Amniotic epithelial cell (primary cell): ENCODE measurements around the gene CBLN1.

Experiments
- DNase-seq: peaks from one replicate; pipeline ENCODE4 v3.0.0-alpha.2; 2010; ENCODE audit warnings: low read depth

The CBLN1 gene

DNA sequence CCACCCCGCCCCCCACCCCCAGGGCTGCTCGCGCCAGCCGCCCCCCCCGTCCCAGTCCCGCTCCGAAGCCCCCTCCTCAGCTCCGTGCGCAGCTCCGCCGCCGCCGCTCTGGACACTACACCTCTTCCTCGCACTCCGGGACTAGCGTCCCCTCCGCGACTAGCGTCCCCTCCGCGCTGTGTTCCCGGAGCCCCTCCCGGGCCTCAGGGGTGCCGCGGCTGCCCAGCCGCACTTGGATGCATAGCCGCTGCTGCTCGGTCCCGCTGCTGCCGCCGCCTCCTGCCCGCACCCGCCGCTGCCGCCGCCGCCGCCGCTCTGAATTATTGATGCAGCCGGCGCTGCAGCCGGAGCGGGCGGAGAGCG lies at the start of gene CBLN1:
Gene CBLN1 (minus strand): TSS at position 359 of the 363 bp plus-strand sequence. CDS start 373 bp downstream, outside the sequence.
- no peak for DNase-seq

DNA sequence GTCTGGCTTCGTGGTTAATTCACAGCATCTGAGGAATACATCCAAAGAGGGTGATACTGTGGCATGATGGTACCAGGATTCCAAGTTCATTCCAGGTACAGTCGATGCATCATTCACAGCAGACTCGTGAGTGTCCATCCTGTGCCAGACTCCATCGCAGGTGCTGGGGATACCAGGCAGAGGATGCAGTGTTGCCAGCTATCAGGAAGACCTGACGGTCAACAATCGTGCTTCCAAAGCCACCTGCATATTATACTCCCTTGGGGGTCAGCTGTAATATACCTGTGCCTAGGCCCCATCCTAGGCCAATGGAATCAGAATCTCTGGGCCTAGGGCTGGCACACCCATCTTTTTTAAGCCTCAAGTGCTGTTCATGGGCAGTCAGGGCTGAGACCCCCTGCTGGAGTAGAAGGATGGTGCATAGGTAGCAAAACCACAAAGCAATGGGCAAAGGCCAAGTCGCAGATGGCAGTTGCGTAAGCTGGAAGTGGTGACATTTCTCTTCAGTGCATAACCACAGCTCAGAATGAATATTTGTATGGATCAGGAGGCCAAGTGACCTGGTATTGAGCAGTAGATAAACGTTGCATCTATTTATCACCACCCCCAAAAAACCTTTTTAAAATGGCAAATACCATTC lies 49.0 kb upstream of the CBLN1 start:
- no peak for DNase-seq

DNA sequence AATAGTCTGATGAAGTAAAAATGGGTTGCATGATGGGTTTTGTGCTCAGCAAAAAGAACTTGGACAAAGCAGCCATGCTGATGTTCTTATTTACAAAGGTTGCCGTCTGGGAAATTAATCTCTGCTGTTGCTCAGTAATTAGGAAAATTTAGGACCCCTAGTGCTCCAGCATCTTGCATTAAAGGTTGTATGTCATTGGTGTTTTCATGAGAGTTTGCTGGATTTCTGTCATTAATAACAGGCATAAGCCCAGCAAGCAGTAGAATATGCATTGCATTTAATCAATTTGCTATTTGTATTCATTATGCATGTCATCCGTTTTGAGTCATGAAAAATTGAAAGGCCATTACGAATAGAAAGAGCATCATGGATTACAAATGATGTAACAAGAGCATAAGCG lies 46.7 kb upstream of the CBLN1 start:
- DNase-seq, result no peak

DNA sequence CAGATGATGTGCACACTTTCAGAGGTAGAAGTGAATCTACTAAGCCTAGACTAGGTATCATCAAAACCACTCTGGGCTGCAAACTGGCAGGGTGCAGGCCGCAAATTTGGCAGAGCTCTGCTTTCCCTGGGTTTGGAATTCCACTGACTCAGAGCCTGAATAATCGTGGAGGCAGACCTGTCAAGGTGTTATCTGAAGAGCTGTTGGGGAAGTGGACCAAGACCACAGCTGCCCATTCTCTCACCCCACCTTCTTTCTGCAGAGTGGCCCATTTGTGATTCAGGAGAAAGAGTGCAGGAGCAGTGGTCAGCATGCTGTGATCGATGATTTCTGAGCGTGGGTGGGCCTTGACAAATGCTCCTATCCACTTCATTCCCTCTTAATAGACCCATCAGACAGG lies 45.8 kb upstream of the CBLN1 start:
- no peak for DNase-seq

DNA sequence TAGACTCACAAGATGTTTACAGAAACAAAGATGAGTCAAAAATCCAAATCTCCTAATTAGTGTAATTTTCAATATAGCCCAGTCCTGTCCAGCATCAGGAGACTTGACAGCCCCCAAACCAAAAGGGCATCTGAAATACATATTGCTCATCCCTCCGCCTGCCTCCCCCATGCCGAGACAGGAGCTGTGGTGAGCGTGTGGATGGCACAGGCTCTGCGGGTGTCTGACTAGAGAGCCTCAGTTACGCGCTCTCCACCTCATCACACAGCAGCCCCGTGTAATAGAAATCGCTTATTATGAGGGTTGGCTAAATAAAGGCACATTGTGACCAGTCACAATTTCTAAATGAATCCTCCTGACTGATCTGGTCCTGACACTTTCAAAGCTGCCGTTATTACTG lies 43.1 kb upstream of the CBLN1 start:
- DNase-seq, result no peak

DNA sequence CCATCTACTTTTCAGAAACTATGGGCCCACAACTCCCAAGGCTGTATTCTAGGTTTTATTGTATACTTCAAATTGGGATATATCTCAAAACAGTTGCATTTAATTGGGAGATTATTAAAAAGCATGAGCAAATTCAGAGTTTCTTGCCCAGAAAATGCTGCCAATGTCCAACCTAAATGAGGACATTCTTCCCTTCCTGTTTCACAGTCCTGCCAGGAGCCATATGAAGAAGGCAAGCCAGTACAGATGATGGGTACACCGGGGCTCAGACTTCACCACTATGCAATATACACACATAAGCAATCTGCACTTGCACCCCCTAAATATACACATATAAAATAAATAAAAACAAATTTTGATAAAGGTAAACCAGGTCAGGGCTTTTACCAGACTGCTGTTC lies 34.0 kb upstream of the CBLN1 start:
- DNase-seq, result no peak

DNA sequence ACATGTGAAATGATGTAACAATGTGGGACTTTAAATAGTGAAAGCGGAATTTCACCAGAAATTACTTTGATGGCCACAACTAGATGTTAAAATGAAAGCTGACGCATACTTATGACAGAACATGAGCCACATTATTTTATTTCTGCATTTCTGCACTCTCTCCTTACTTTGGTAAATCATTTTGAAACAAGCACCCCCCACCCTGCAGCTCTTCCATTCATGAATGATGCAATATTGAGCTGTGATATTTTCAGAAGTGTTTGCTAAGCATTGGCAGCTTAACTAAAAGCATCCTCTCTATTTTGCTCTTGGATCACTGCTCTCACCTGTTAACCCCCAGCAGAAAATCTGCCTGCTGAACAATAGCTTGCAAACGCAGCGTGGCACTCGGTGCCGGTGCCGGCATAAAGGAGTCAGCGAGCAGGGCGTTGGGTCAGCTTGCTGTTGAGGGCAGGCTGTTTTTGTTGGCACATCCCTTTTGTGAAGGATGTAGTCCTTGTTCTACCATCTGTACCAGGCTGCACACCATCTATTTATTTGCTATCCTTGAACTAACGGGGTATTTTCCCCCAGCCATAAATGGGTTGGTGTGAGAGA lies 30.8 kb upstream of the CBLN1 start:
- no peak for DNase-seq

DNA sequence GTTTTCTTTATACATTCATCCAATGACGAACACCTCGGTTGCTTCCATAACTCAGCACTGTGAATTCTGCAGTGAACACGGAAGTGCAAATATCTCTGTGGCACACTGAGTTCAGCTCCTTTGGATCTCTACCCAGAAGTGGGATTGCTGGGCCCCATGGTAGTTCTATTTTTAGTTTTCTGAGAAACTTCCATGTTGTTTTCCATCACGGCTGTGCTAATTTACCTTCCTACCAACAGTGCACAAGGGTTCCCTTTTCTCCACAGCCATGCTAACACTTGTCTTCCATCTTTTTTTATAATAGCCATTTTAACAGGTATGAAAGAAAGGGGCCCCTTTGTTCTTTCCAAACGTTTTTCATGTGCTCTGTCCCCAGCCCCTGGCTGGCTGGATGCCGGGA lies 30.2 kb upstream of the CBLN1 start:
- no peak for DNase-seq

DNA sequence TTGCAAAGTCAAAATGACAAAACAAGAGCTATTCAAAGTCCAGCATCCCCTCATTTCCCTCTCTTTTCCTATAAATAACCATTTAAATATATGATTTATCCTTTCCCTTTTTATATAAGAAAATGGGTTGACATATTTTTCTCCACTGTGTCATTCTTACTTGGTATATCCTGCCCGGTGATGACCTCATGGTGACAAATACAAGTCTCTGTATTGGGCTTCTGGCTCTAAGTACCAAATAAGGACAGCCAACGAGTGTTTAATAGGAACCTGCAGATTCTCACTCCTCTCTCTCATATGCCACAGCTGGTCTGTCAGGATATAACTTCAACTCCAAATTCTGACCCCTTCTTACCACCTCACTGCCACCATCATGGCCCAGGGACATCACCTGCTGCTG lies 25.5 kb upstream of the CBLN1 start:
- no peak for DNase-seq

DNA sequence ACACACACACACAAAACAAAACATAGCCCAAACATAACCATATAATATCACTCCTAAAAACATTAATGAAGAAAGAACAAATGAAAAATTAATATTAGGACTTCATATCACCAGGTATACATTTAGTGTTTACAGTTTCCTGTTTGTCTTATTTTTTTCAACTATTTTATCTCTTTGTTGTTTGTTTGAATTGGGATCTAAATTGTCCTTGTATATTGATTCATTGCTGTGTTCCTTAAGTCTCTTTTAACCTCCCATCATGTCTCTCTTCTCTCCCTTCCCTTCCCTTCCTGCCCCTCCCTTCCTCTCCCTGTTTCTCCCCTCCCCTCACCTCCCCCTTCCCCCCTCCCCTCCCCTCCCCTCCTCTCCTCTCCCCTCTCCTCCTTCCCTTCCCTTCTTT lies 23.8 kb upstream of the CBLN1 start:
- DNase-seq, result no peak

DNA sequence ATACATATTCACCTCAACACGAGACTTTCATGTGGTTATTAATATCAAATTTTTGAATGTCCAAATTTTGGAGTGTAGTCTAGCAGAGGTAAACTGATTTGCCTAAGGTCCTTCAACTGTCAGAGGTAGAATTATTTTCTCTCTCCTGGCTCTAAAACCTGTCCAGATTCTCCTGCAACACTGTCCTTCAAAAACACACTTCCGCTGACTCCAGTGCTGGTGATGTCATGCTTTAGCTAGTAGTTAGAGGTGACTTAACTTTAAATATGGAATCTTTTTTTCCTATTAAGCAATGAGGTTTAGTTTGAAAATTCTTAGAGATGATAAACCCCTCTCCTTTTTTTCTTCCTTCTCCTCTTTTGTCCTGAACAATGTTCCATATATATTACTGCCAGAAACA lies 10.8 kb upstream of the CBLN1 start:
- DNase-seq, result no peak

DNA sequence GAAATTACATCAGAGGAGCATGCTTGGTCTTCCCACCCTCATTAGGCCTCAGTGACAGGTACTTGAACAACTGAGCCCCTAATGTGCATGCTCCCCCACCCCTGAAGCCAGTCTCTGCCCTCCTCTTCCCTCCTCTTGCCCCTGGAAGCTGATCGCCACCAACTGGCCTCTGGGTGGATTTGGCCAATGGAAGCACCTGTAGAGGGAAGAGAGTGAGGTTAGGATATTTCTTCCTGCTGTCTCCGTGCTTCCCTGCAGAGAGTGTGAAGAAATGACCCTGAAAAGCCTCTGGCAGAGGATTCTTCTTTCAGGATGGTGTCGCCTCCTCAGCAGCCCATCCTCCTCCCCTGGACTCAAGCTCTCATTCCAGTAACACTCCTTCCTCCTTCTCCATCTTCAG lies 5.9 kb upstream of the CBLN1 start:
- no peak for DNase-seq

DNA sequence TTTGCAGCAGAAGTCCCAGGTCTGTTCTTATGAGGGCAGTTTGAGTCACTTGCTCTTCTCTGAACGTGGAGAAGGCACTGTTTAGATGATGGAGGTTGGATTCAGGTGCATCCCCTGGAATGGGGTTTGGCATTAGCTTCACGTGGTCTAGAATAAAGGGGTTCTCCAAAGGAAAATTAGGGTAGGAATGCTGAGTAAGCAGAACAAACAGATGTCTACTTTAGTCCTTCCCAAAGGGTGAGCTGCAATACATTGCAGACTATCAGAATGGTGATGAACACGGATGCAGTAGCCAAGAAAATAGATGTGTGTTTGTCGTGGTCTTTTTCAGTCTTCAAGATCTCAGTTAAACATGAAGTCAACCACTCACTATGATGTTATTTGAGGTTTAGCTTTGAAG lies 3.3 kb upstream of the CBLN1 start:
- DNase-seq, result no peak

DNA sequence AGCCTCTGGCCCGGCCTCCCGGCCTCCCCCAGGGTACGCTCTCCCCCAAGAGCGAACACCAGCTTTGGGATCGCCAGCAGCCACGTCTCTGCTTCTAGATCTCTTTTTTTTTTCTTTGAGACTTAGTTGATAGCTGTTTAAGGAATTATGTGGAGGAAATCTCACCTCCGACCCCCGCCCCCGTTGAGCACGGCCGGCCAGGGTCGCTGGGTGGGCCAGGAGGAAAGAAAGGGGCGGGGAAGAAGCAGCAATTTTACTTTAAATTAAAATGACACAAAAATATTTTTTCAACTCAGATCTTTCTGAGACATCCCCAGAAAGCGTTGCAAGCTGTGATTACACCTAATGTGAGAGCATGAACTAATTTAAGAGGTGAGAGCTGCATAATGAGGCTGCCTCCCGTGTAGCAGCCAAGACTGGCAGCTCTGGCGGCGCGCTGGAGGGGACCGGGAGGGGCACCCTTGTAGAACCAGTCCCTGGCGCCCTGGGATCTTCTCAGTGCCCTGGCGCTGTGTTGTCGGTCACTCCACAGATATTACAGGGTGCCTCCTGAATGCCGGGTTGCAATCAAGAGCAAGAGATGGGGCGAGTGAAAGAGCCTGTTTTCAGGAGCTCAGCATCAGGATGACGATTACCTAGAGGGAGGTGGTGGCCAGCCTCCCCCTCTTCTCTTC lies 1.9 kb upstream of the CBLN1 start:
- no peak for DNase-seq

DNA sequence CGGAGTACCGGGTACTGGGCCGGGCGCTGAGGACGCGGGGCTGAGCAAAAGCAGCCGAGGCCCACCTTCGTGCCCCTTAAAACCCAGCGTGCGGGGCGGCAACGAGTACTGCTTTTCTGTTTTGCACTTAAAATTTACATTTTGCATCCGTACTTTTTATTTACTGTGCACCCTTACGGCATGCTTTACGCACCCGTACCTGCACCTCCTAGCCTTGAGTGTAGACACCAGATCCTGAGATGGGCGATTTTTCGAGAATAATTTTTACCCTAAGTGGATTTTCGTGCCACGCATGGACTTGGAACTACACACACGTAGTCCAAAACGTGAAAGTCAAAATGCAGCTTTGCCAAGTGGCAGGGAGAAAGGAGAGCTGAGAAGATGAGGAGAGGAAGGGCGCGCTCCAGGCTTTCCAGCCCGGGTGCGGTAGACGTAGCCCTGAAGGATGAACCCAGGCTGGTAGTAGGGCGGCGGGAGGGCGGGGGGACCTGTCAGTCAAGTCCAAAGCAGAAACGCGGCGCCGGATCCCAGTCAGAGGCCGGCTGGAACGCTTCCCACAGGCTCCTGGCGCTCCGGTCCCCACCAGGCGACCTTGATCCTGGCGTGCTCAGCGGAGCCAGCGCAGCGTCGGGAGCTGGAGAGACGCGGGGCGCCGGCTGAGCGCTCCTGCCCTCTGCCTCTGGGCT lies 1.2 kb upstream of the CBLN1 start:
- DNase-seq, result no peak

DNA sequence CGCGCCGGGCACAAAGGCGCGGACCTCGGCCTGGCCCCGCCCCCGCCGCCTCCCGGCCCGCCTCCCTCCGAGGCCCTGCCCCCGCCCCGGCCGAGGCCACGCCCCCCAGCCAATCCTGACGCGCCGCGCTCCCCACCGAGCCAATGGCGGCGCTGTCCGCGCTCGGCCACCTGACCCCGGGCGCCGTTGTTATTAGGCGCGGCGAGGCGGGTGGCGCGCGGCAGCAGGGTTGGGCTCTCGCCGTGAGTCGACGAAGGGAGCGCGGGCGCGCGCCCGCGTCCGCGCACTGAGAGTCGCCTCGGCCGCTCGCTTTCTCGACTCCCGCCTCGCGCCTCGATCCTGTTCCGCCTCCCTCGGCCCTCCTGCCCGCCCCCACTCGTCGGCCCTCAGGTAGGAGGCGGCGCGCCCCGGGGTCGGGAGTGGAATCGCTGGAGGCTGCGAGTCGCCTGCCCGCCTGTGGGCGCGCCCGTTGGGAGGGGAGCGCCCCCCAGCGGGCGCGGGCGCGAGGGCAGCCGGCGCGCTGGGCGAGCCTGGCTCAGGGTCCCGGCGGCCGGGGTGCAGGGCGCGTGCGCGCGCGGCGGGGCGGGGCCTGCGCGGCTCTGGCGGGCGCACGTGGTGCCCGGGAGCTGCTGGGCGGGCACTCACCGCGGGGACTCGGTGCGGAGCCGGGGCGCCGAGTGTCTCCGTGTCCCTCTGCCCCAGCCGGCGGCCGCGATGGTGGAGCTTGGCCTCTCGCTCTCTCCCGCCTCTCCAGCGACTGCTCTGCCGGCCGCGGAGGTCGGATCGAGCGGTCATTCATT lies 405 bp upstream of the CBLN1 start:
- DNase-seq, result peak; percentile 11

DNA sequence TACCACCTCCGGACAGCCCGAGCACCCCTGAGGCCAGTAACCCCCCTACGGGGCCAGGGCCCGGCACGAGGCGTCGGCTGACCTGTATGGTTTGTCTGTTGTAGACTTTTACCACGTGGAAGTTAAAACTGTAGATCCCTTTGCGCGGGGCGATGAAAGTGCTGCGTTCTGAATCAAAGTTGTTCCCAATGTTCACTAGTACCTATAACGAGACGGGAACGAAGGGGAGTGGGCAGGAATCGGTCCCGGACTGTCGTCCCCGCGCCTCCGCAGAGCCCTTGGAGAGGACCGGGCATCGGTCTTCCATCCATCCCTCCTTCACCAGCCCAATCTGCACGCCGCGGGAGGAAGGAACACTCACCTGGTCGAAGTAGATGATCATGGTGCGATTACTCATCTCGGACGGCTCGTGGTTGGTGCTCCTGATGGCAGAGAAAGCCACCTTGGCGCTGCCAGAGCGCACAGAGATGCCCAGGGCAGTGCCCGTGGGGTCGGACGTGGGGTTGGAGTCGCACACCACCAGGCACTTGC lies 732 bp downstream of the CBLN1 start:
- no peak for DNase-seq

DNA sequence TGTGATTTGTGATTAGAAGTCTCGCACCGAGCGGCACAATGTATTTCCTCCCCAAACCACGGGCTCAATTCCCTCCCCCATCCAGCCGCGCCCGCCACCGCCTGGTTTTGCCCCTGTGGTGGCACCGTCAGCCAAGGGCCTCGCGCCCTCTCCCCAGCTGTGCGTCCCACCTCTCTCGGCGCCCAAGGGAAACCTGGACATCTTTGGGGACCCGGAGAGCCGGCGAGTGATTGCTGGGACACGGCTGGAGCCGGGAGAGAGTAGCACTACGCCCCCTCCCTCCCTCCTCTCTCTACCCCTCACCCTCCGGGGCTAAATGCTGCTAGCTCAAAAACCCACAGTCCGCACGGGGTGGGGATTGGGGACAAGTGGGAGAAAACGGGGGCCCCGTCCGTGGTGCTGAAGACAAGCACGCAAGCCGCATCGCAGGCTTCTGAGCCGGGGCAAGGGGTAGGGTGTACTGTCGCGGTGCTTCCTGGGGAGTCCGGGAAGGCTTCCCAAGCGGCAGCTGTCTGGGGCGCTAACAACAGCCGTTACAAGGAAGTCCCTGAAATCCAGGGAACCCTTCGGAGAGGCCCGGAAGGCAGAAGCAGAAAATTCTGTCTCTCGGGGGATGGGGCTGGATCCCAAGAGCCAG lies 1.4 kb downstream of the CBLN1 start:
- DNase-seq, result no peak

DNA sequence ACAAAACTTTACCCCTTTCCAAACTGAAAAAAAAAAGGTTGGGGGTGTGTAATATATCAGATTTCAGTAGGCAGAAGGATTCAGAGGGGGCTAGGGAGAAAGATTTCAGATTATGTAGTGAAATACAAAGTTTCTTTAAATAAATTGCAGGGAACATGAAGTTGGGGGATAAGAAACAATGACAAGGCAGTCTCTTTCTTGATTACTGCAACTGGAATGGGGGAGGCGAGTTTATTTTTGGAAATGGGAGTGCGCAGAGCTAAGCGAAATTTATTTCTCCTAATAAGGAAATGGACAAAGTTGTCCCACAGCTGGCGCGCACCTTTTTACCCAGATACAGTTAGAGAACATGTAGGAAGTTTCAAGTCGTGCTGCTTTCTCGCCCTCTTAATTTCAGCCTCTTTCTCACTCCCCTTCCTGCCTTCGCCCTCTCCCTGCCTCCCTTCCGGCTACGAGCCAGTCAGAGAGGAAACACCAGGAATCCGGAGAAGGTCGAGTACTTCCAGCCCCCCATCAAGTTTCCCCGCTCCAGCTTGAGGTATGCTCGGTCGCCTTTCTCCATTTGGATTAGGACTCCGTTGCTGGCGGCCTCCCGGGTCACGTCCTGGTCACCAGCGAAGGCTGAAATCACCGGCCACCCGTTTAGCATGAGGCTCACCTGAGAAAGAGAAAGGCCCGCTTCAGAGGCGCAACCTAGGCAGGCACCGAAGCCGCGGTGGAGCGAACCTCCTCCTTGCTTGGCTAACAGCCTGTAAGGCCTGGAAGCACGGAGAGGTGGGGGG lies 2.5 kb downstream of the CBLN1 start:
- no peak for DNase-seq

DNA sequence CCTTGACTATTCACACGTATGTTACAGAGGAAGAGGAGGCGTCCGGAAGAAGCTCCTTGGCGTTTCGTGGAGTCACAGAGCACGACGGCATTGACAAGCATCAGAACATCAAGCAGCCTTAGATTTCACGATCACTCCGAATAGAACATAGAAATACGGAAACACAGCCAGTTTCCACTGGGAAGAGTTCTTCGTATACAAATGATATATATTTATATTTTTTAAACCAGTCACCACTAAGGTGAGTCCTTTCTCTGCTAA lies 3.1 kb downstream of the CBLN1 start:
- no peak for DNase-seq
